HG02973 (cell line): ENCODE data around the gene EVA1A.

Source experiments
- ATAC-seq: cut with Tn5 transposase; IDR thresholded peaks from one replicate; pipeline ENCODE4 v1.9.1; 2021; ENCODE audit warnings: moderate library complexity; ENCODE audit not compliant: unreplicated experiment

Gene EVA1A

GRCh38 chr2:75456111-75456510 is 104.6 kb downstream of the EVA1A start:
- no peak for ATAC-seq

DNA sequence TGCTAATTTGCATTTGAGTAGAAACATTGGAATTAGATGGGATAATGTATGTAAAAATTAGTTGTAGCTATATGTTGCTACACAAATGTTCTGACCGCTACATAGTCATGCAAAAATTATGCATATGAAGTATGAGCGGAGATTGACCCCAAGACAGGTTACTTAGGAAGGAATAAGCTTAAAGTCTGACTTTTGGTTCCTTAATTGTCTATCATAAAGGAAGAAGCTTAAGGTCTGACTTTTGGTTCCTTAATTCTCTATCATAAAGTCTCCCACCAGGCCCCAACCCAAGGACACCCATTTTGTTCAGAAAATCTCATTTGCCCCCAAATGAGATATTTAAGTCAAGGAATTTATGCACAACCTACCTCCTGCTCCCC is 106.5 kb downstream of the EVA1A start:
- no peak for ATAC-seq

GRCh38 chr2:75453384-75454240 is 107.1 kb downstream of the EVA1A start:
- ATAC-seq: no peak

DNA sequence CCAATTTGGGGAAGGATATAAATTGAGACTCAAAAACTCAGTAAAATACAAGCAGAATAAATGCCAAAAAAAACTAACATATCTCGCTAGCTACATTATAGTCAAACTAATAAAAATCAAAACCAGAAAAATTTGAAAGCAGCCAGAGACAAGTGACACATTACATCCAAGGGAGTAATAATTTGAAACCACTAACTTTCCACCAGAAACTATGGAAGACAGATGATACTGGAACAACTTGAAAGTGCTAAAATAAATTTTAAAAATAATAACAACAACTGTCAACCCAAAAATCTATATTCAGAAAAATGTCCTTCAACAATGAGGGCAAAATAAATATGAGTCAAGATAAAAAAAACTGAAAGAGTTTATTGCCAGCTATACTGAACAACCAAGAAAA is 110.7 kb downstream of the EVA1A start:
- no peak for ATAC-seq

GRCh38 chr2:75447176-75447575 is 113.6 kb downstream of the EVA1A start:
- no peak for ATAC-seq
